HepG2 (cell line): ENCODE measurements around the gene TCFL5. TPM values are rescaled to one million over a fixed set of nuclear protein-coding genes. Genes with fewer than 3 reads are reported as not detected.

Experiments used
- CREB1 ChIP-seq, 2 experiments: fragments of 450-650 bp in 1 of 2; IDR thresholded peaks; 2 replicates each; pipeline ENCODE4 v1.6.1; 2016 to 2017; ENCODE audit warnings: control low read depth in 1 of 2, mild to moderate bottlenecking in 1 of 2, missing compliant biosample characterization in 1 of 2, missing genetic modification characterization in 1 of 2
- GABPA ChIP-seq, 2 experiments: IDR thresholded peaks; 2 replicates each; pipeline ENCODE4 v1.6.1; 2011 to 2016; ENCODE audit warnings: low read depth in 2 of 2, low read length in 1 of 2, missing biosample characterization in 1 of 2, missing genetic modification characterization in 1 of 2
- GZF1 ChIP-seq: sonication (generic); formaldehyde crosslinking; IDR thresholded peaks from 2 replicates; pipeline ENCODE4 v1.5.1; 2020; ENCODE audit warnings: mild to moderate bottlenecking, missing genetic modification reagents
- HINFP ChIP-seq: sonication (generic); formaldehyde crosslinking; IDR thresholded peaks from 2 replicates; pipeline ENCODE4 v1.4.0; 2020; ENCODE audit warnings: low read depth, mild to moderate bottlenecking, missing genetic modification reagents
- MTF1 ChIP-seq: sonication (generic); formaldehyde crosslinking; IDR thresholded peaks from 2 replicates; pipeline ENCODE4 v1.5.0; 2020; ENCODE audit warnings: missing genetic modification reagents
- NFE2L2 ChIP-seq: fragments of 150-350 bp; IDR thresholded peaks from 2 replicates; pipeline ENCODE4 v1.6.1; 2014; ENCODE audit warnings: low read length
- SMARCC2 ChIP-seq: fragments of 450-650 bp; IDR thresholded peaks from 2 replicates; pipeline ENCODE4 v1.6.1; 2017; ENCODE audit warnings: antibody characterized with exemption, mild to moderate bottlenecking
- SMARCE1 ChIP-seq: fragments of 450-650 bp; IDR thresholded peaks from 2 replicates; pipeline ENCODE4 v1.6.1; 2017; ENCODE audit warnings: borderline replicate concordance
- SYNCRIP ChIP-seq: fragments of 200-400 bp; formaldehyde crosslinking; IDR thresholded peaks from 2 replicates; pipeline ENCODE4 v1.6.1; 2018; ENCODE audit warnings: mild to moderate bottlenecking, low read depth, low read length; ENCODE audit not compliant: insufficient read depth
- ZBTB43 ChIP-seq: sonication (generic); formaldehyde crosslinking; conservative IDR thresholded peaks from 2 replicates; pipeline ENCODE4 v1.4.0; 2020; ENCODE audit warnings: missing genetic modification reagents
- ZBTB49 ChIP-seq: sonication (generic); formaldehyde crosslinking; IDR thresholded peaks from 2 replicates; pipeline ENCODE4 v1.4.0; 2020; ENCODE audit warnings: missing genetic modification reagents, borderline replicate concordance
- ZFP37 ChIP-seq: sonication (generic); formaldehyde crosslinking; IDR thresholded peaks from 2 replicates; pipeline ENCODE4 v1.4.0; 2020; ENCODE audit warnings: missing genetic modification reagents, borderline replicate concordance
- ZNF160 ChIP-seq: sonication (generic); formaldehyde crosslinking; IDR thresholded peaks from 2 replicates; pipeline ENCODE4 v1.8.0; 2022; ENCODE audit warnings: mild to moderate bottlenecking, inconsistent platforms, missing genetic modification reagents
- ZNF251 ChIP-seq: sonication (generic); formaldehyde crosslinking; IDR thresholded peaks from 2 replicates; pipeline ENCODE4 v1.9.0; 2021; ENCODE audit warnings: mild to moderate bottlenecking, missing genetic modification reagents
- ZNF770 ChIP-seq: sonication (generic); formaldehyde crosslinking; IDR thresholded peaks from 2 replicates; pipeline ENCODE4 v1.5.0; 2020; ENCODE audit warnings: mild to moderate bottlenecking, missing genetic modification reagents
- polyA plus RNA-seq, 8 experiments: library from polyadenylated mRNA; depleted of rRNA in 3 of 8; stranded (reverse) in 7 of 8; unstranded in 1 of 8; fragments of >200 nt; fragmentation: Illumina TruSeq in 4 of 8; extraction: Trizol in 4 of 8; gene quantifications; 2 replicates each; pipeline versions ENCODE4 v1.2.1 to v1.2.3, GENCODE V29; 2011 to 2016; ENCODE audit warnings: low read depth in 4 of 8, missing spikeins in 1 of 8, mixed read lengths in 1 of 8; ENCODE audit not compliant: insufficient read depth in 1 of 8
- total RNA-seq, 5 experiments: library from RNA; depleted of rRNA; stranded (reverse); fragments of >200 nt; fragmentation: Illumina TruSeq; extraction: Trizol; gene quantifications; 2 replicates each; pipeline ENCODE4 v1.2.3, GENCODE V29; 2016; ENCODE audit warnings: low read depth in 1 of 5
- TF ChIP-seq, protein P1 (sequence below): IDR thresholded peaks from 2 replicates; pipeline ENCODE4 v1.6.1; 2016; ENCODE audit warnings: control low read depth
- TF ChIP-seq, protein P2 (sequence below): sonication (generic); formaldehyde crosslinking; IDR thresholded peaks from 2 replicates; pipeline ENCODE4 v1.5.0; 2020; ENCODE audit warnings: missing genetic modification reagents, mild to moderate bottlenecking, borderline replicate concordance

TCFL5 gene
- total and polyA plus RNA-seq, 2 of the 13 experiments (the other 11 are each of a cell fraction or from before 2014, with no cell fraction given) = 14.8 to 20.0 TPM

- TF ChIP-seq ZFP37 = no peak
- TF ChIP-seq HINFP = 0 out of 2 replicates have a peak, but pooled peaks have one; percentile 50
- no peak for TF ChIP-seq SMARCC2
- peak; percentile 19; the same call in 1 of the 2 replicates for TF ChIP-seq ZNF770 (CRISPR knock-in tag)
- TF ChIP-seq CREB1 (IDR thresholded peaks at IDR 0.05) = no peak
- TF ChIP-seq CREB1 (CRISPR knock-in tag; IDR thresholded peaks at IDR 0.05) = no peak
- peak; percentile 23; the same call in 1 of the 2 replicates for TF ChIP-seq GZF1 (CRISPR knock-in tag)
- no peak for TF ChIP-seq ZNF251 (CRISPR knock-in tag)
- no peak for TF ChIP-seq GABPA (IDR thresholded peaks at IDR 0.05; ENCODE audit: low read depth, low read length)
- no peak for TF ChIP-seq GABPA (CRISPR knock-in tag; IDR thresholded peaks at IDR 0.05; ENCODE audit: low read depth)
- 0 out of 2 replicates have a peak, but pooled peaks have one; percentile 10 for TF ChIP-seq ZNF160 (CRISPR knock-in tag)
- TF ChIP-seq NFE2L2 = no peak
- TF ChIP-seq, protein P1, sequence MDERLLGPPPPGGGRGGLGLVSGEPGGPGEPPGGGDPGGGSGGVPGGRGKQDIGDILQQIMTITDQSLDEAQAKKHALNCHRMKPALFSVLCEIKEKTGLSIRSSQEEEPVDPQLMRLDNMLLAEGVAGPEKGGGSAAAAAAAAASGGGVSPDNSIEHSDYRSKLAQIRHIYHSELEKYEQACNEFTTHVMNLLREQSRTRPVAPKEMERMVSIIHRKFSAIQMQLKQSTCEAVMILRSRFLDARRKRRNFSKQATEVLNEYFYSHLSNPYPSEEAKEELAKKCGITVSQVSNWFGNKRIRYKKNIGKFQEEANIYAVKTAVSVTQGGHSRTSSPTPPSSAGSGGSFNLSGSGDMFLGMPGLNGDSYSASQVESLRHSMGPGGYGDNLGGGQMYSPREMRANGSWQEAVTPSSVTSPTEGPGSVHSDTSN = no peak
- TF ChIP-seq, protein P2, sequence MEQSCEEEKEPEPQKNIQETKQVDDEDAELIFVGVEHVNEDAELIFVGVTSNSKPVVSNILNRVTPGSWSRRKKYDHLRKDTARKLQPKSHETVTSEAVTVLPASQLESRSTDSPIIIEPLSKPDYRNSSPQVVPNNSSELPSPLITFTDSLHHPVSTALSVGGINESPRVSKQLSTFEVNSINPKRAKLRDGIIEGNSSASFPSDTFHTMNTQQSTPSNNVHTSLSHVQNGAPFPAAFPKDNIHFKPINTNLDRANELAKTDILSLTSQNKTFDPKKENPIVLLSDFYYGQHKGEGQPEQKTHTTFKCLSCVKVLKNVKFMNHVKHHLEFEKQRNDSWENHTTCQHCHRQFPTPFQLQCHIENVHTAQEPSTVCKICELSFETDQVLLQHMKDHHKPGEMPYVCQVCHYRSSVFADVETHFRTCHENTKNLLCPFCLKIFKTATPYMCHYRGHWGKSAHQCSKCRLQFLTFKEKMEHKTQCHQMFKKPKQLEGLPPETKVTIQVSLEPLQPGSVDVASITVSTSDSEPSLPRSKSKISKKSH = peak; percentile 71; the same call in 1 of the 2 replicates
- TF ChIP-seq ZBTB49 (CRISPR knock-in tag) = no peak
- peak; percentile 55 for TF ChIP-seq ZBTB43 (CRISPR knock-in tag)
- no peak for TF ChIP-seq SYNCRIP
- 0 out of 2 replicates have a peak, but pooled peaks have one; percentile 41 for TF ChIP-seq MTF1
- TF ChIP-seq SMARCE1 = no peak
Observed at GRCh38 chr20:62795023-62795761, 66.4 kb downstream of the TCFL5 start (continued).
